ENCODE data around the gene PLEKHG4B. TPM values are rescaled to one million over a fixed set of nuclear protein-coding genes. Genes with fewer than 3 reads are reported as not detected.

The PLEKHG4B gene
- total and polyA plus RNA-seq, 2 experiments from 2014 or later: 9.9 to 20.1 TPM

DNA sequence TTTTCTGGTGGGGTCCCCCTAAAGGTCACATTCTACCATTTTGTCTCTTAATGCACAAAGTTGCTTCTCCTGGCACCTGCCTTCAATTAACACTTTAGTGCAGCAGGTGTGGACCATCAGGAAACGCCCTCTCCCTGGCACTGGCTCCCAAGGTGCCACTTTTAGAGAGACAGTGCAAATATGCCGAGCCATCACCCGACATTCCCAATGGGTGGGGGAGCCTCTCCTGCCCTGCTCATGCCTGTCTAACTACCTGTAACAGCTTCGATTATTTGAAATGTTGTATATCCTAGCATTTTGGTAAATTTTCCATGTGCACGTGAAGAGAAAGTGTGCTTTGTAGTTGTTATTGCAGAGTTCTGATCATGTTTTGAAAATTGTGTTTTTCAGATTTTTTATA is 86.1 kb downstream of the PLEKHG4B start:
- TF ChIP-seq, protein P1, sequence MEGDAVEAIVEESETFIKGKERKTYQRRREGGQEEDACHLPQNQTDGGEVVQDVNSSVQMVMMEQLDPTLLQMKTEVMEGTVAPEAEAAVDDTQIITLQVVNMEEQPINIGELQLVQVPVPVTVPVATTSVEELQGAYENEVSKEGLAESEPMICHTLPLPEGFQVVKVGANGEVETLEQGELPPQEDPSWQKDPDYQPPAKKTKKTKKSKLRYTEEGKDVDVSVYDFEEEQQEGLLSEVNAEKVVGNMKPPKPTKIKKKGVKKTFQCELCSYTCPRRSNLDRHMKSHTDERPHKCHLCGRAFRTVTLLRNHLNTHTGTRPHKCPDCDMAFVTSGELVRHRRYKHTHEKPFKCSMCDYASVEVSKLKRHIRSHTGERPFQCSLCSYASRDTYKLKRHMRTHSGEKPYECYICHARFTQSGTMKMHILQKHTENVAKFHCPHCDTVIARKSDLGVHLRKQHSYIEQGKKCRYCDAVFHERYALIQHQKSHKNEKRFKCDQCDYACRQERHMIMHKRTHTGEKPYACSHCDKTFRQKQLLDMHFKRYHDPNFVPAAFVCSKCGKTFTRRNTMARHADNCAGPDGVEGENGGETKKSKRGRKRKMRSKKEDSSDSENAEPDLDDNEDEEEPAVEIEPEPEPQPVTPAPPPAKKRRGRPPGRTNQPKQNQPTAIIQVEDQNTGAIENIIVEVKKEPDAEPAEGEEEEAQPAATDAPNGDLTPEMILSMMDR (IDR thresholded peaks at IDR 0.05; ENCODE audit: low read depth, low read length): no peak
- peaks cover 8% of the 10 kb centered on the region for H3K4me1 ChIP-seq (ENCODE audit: low read depth)
- no peak for DNase-seq (ENCODE audit: low read depth in 1 of 2, low spot score in 1 of 2)
- no peak overlapping the region for H3K4me3 ChIP-seq
- H3K36me3 ChIP-seq: no peaks in the 10 kb centered on the region
- H3K27ac ChIP-seq: no peak overlapping the region
- no peaks in the 10 kb centered on the region for H3K27me3 ChIP-seq
- no peaks in the 10 kb centered on the region for H3K9me3 ChIP-seq (ENCODE audit: low read depth)

DNA sequence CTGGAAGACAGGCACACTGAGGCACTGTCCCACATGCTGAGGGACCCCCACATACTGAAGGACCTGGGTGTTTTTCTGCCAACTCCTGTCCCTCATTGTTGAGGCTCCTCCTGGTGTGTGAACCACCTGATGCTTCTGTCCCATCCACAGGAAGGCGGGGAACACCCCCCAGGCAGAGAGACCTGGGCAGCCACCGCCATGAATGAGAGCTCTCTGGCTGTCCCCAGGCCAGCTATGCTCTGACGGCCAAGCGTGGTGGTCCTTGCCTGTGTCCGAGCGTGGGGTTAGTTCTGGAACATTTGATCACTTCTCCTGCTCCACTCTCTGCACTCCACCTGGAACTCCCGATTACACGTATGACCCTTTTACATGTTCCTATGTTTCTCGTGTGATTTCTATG is 87.4 kb downstream of the PLEKHG4B start:
- Histone ChIP-seq H3K27me3 (no peaks in the 10 kb centered on the region), H3K36me3 (no peaks in the 10 kb centered on the region), H3K27ac (no peak overlapping the region), H3K4me3 (no peak overlapping the region), H3K4me1 (ENCODE audit: low read depth) (peaks cover 8% of the 10 kb centered on the region), H3K9me3 (ENCODE audit: low read depth) (no peaks in the 10 kb centered on the region)
- TF ChIP-seq, protein P1 (IDR thresholded peaks at IDR 0.05; ENCODE audit: low read depth, low read length): no peak
- no peak for DNase-seq (ENCODE audit: low read depth in 1 of 2, low spot score in 1 of 2)

DNA sequence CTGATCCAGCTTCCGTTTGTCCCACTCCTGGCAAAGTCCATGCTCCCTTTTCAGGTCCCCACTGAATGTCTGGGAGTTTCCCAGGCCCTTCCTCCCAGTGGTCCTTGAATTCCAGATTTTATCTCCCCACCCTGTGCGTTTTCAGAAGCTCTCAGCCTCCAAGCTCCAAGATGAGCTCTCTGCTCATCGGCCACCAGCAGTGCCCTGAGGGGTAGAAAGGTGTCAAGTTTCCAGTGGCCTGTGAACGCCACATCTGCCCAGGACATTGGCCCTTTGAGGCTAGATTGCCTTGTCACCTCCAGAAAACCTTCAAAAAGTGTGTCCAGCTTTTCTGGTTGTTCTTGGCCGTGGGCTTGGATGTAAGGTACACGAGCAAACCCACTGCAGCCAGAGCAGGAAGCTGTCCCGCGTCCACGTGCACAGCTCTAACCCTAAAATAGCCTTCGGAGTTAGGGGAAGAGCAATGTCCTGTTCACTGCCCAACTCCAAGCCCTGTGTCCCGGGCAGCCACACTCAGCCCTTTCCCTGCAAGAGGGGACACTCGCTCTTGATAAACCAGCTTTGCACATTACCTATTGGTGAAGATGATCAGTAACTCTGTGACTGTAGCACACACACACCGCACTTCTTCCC is 88.4 kb downstream of the PLEKHG4B start:
- DNase-seq (ENCODE audit: low read depth in 1 of 2, low spot score in 1 of 2): peak in 1 of 2 donors; percentile 29
- Histone ChIP-seq H3K36me3 (no peaks in the 10 kb centered on the region), H3K9me3 (ENCODE audit: low read depth) (no peaks in the 10 kb centered on the region), H3K27me3 (no peaks in the 10 kb centered on the region), H3K4me1 (ENCODE audit: low read depth) (peaks cover 8% of the 10 kb centered on the region), H3K27ac (no peak overlapping the region), H3K4me3 (no peak overlapping the region)
- TF ChIP-seq, protein P1 (IDR thresholded peaks at IDR 0.05; ENCODE audit: low read depth, low read length): no peak

DNA sequence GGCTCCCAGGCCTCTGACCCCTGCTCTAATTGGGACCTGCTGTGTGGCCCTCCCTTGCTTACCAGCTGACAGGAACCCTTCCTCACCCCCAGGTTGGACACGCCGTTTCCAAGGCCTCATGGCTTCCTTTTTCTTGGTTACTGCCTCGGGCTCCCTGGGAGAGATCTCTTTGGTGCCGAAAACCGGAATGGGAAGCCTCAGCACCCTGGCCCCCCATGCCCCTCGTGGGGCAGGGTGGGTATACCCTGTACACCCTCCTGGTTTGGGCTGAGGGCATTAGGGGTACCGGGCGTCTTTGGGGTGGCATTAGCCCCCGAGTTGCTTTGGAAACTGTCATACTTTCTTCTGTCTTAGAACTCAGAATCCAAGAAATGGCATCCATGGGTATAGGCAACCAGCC is 89.2 kb downstream of the PLEKHG4B start:
- no peak overlapping the region for H3K4me3 ChIP-seq
- H3K4me1 ChIP-seq (ENCODE audit: low read depth): peaks cover 8% of the 10 kb centered on the region
- DNase-seq (ENCODE audit: low read depth in 1 of 2, low spot score in 1 of 2): no peak
- H3K36me3 ChIP-seq: no peaks in the 10 kb centered on the region
- H3K27me3 ChIP-seq: no peaks in the 10 kb centered on the region
- TF ChIP-seq, protein P1 (IDR thresholded peaks at IDR 0.05; ENCODE audit: low read depth, low read length): no peak
- H3K9me3 ChIP-seq (ENCODE audit: low read depth): no peaks in the 10 kb centered on the region
- H3K27ac ChIP-seq: no peak overlapping the region

DNA sequence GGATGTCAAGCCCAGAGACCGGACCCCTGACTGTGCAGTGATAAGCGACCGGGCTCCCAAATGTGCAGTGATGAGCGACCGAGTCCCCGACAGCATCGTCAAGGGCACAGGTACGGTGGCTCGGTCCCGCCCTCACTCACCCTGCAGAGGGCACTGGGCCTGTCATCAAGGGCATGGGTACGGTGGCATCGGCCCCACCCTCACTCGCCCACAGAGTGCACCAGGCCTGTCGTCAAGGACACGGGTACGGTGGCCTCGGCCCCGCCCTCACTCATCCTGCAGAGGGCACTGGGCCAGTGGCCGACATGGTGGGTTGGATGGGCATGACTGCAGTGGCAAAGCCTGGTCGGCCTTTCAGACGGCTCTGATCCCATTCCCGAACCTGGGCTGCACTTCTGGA is 89.6 kb downstream of the PLEKHG4B start:
- TF ChIP-seq, protein P1 (IDR thresholded peaks at IDR 0.05; ENCODE audit: low read depth, low read length): no peak
- DNase-seq (ENCODE audit: low read depth in 1 of 2, low spot score in 1 of 2): no peak

More for the DNA sequence above, 89.6 kb downstream of the PLEKHG4B start:
- H3K9me3 ChIP-seq (ENCODE audit: low read depth): no peaks in the 10 kb centered on the region
- H3K27me3 ChIP-seq: no peaks in the 10 kb centered on the region
- no peak overlapping the region for H3K27ac ChIP-seq
- peaks cover 8% of the 10 kb centered on the region for H3K4me1 ChIP-seq (ENCODE audit: low read depth)
- H3K36me3 ChIP-seq: no peaks in the 10 kb centered on the region
- no peak overlapping the region for H3K4me3 ChIP-seq
